ENCODE data around the gene LZTR1.

GRCh38 chr22:21032037-21032867 lies 50.2 kb downstream of the LZTR1 start, which contains the start of gene SLC7A4:
- no peak for TF ChIP-seq CTCF (IDR thresholded peaks at IDR 0.05)
- TF ChIP-seq POLR2A (IDR thresholded peaks at IDR 0.05) = no peak

Measured in heart left ventricle (tissue), 13 donors.